ENCODE data around the gene FLT4.

GRCh38 chr5:180600554-180601041 lies 48.8 kb downstream of the FLT4 start:
- no peak for TF ChIP-seq CTCF (conservative IDR thresholded peaks at IDR 0.05; ENCODE audit: low read length)
- no peak for TF ChIP-seq EZH2phosphoT487 (IDR thresholded peaks at IDR 0.05; ENCODE audit: borderline replicate concordance, low read depth, low read length)
